HG02840 (cell line): ENCODE measurements around the gene CNOT6.

Experiments
- ATAC-seq: cut with Tn5 transposase; IDR thresholded peaks from one replicate; pipeline ENCODE4 v1.9.1; 2021; ENCODE audit warnings: mild to moderate bottlenecking, moderate library complexity, moderate number of reproducible peaks; ENCODE audit not compliant: unreplicated experiment, low FRiP score

CNOT6 gene

GRCh38 chr5:180558232-180558631 is 64.1 kb downstream of the CNOT6 start:
- no peak for ATAC-seq

GRCh38 chr5:180563994-180564393 is 69.8 kb downstream of the CNOT6 start:
- no peak for ATAC-seq

- ATAC-seq = no peak
Observed at GRCh38 chr5:180568914-180569313, 74.7 kb downstream of the CNOT6 start.

- ATAC-seq = no peak
Observed at GRCh38 chr5:180575571-180575970, 81.4 kb downstream of the CNOT6 start.

- no peak for ATAC-seq
Observed at GRCh38 chr5:180580681-180581080, 86.5 kb downstream of the CNOT6 start.

GRCh38 chr5:180583738-180584137 is 89.6 kb downstream of the CNOT6 start:
- ATAC-seq = no peak

- no peak for ATAC-seq
Observed at GRCh38 chr5:180586204-180586603, 92.0 kb downstream of the CNOT6 start.

- ATAC-seq = no peak
Observed at GRCh38 chr5:180586870-180587269, 92.7 kb downstream of the CNOT6 start.

GRCh38 chr5:180589771-180590542 is 95.8 kb downstream of the CNOT6 start:
- no peak for ATAC-seq

GRCh38 chr5:180590543-180591310 is 96.5 kb downstream of the CNOT6 start:
- no peak for ATAC-seq

- no peak for ATAC-seq
Observed at GRCh38 chr5:180591311-180591887, 97.2 kb downstream of the CNOT6 start, which contains the start of gene SCGB3A1. SCGB3A1 (minus strand) TSS chr5:180591499; CDS start chr5:180591462, 37 bp downstream.

GRCh38 chr5:180592176-180592575 is 98.0 kb downstream of the CNOT6 start:
- no peak for ATAC-seq

GRCh38 chr5:180593446-180594206 is 99.4 kb downstream of the CNOT6 start:
- ATAC-seq = no peak

GRCh38 chr5:180594311-180595045 is 100.3 kb downstream of the CNOT6 start:
- ATAC-seq = no peak

GRCh38 chr5:180595046-180595379 is 100.8 kb downstream of the CNOT6 start:
- no peak for ATAC-seq

GRCh38 chr5:180595381-180596114 is 101.4 kb downstream of the CNOT6 start:
- no peak for ATAC-seq

GRCh38 chr5:180596115-180596667 is 102.0 kb downstream of the CNOT6 start:
- no peak for ATAC-seq

GRCh38 chr5:180596668-180597231 is 102.6 kb downstream of the CNOT6 start:
- no peak for ATAC-seq

GRCh38 chr5:180598316-180598701 is 104.1 kb downstream of the CNOT6 start:
- no peak for ATAC-seq
